ENCODE results near the gene NOS2. TPM values are rescaled to one million over a fixed set of nuclear protein-coding genes. Genes with fewer than 3 reads are reported as not detected.

Gene NOS2
- total RNA-seq, 4 donors from 2014 or later, result 6.7 to 16.5 (median 7.7) TPM

DNA sequence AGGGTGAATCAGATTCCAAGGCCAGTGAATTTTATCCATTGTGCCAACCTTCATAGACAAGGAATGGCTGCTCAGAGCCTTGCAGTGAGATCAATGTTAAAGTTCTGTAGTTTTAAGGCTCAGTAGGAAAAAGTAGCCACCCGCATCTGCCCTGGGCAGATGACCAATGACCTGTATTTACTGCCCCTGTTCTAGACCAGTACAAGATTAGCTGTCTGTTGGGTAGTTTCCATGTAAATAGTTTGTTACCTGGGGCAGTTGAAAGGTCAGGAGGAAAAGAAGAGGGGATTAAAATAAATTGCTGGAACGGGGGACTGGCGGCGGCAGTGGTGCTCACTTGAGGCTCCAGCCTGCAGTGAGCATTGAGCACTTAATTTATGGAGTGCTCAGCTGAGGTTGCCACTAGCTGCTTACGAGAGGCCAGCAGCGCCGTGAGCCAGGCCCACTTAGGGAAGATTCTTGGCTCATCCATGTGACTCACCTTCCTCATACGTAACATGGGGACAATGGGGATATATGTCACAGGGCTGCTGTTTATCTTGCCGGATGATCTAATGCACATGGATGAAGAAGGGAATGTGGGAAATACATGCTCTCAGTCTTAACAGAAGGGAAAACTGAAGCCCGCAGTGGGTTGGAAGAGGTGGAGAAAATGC, 10.7 kb upstream of the NOS2 start:
- Histone ChIP-seq H3K36me3 (no peaks in the 10 kb centered on the region), H3K27ac (peak overlapping the region in 3 of 4 donors; percentile 13 to 78 (median 63)), H3K27me3 (no peaks in the 10 kb centered on the region), H3K4me3 (no peak overlapping the region), H3K4me1 (peaks cover 5 to 43% (median 9%) of the 10 kb centered on the region in 4 donors), H3K9me3 (peaks cover 0 to 3% (median 0%) of the 10 kb centered on the region in 4 donors)
- no peak for TF ChIP-seq POLR2A (IDR thresholded peaks at IDR 0.05)
- TF ChIP-seq, protein P1, sequence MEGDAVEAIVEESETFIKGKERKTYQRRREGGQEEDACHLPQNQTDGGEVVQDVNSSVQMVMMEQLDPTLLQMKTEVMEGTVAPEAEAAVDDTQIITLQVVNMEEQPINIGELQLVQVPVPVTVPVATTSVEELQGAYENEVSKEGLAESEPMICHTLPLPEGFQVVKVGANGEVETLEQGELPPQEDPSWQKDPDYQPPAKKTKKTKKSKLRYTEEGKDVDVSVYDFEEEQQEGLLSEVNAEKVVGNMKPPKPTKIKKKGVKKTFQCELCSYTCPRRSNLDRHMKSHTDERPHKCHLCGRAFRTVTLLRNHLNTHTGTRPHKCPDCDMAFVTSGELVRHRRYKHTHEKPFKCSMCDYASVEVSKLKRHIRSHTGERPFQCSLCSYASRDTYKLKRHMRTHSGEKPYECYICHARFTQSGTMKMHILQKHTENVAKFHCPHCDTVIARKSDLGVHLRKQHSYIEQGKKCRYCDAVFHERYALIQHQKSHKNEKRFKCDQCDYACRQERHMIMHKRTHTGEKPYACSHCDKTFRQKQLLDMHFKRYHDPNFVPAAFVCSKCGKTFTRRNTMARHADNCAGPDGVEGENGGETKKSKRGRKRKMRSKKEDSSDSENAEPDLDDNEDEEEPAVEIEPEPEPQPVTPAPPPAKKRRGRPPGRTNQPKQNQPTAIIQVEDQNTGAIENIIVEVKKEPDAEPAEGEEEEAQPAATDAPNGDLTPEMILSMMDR (IDR thresholded peaks at IDR 0.05), result no peak
- DNase-seq, result peak in 1 of 3 donors; percentile 55

DNA sequence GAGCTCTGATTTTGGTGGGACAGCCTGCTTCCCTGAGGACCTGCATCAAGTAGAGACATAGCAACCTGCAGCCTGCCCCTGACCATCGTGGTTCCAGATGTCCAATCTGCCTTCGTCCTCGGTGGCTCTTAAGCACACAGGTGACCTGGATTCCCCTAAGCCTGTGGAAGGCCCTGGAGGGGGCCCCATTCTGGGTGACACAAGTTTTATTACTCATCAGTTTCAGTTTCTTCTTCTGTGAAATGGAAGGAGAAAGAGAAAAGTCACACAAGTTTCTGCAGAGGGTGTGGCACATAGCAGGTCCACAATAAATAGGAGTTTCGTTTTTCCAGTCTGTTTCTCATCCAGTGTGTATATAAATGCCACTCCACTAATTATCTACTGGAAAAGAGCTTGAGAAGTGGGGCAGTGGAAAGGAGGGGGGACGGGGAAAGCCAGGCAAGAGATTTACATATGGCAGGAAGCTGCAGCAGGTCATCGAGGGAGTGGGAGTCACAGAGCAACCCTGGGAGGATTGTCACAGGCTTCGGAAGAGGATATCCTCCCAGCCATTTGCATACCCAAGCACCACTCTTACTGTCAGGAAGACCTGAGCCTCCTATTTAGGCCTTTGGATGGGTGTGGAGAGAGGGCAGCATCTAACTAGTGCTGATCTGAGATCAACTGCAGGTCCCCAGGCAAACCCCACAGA, 10.0 kb upstream of the NOS2 start:
- Histone ChIP-seq H3K36me3 (no peaks in the 10 kb centered on the region), H3K4me3 (no peak overlapping the region), H3K4me1 (peaks cover 5 to 47% (median 11%) of the 10 kb centered on the region in 4 donors), H3K9me3 (peaks cover 0 to 3% (median 0%) of the 10 kb centered on the region in 4 donors), H3K27me3 (no peaks in the 10 kb centered on the region), H3K27ac (peak overlapping the region in 2 of 4 donors; percentile 13 to 78)
- TF ChIP-seq POLR2A (IDR thresholded peaks at IDR 0.05), result no peak
- TF ChIP-seq, protein P1 (IDR thresholded peaks at IDR 0.05), result no peak
- no peak for DNase-seq

DNA sequence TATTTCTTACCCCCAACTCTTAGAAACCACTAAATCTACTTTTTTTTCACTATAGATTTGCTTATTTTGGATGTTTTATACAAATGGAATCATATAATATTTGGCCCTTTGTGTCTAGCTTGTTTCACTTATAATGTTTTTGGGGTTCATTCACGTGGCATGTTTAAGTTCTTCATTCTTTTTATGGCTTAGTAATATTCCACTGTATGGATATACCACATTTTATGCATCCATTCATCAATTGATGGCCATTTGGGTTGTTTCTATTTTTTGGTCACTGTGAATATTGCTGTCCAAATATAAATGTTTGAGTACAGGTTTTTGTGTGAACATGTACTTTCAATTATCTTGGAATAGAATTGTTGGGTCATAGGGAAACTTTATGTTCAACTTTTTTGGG, 9.2 kb upstream of the NOS2 start:
- H3K36me3 ChIP-seq, result no peaks in the 10 kb centered on the region
- no peak for TF ChIP-seq POLR2A (IDR thresholded peaks at IDR 0.05)
- TF ChIP-seq, protein P1 (IDR thresholded peaks at IDR 0.05), result no peak
- no peak for DNase-seq
- no peak overlapping the region for H3K4me3 ChIP-seq
- H3K9me3 ChIP-seq, result peaks cover 0 to 3% (median 0%) of the 10 kb centered on the region in 4 donors
- H3K27ac ChIP-seq, result no peak overlapping the region
- no peaks in the 10 kb centered on the region for H3K27me3 ChIP-seq
- H3K4me1 ChIP-seq, result peaks cover 5 to 47% (median 12%) of the 10 kb centered on the region in 4 donors

DNA sequence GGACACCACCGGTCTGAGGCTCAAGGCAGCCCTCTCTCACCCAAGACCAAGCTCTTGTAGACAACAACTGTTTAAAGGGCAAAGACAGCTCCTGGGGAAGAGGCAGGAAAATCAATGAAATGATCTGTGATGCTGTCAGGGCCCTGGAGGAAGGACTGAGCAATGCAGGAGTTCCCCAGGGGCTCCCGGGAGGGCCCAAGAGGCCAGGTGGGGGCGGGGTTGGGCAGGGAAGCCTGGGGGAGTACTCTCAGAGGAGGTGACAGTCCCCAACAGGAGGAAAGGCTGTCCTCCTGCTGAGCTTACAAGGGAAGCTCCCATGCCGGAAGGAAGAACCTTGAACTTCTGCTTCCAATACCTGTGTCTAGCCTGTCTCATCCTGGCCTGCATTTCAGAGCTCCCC, 8.3 kb upstream of the NOS2 start:
- no peaks in the 10 kb centered on the region for H3K36me3 ChIP-seq
- TF ChIP-seq, protein P1 (IDR thresholded peaks at IDR 0.05), result no peak
- TF ChIP-seq POLR2A (IDR thresholded peaks at IDR 0.05), result no peak
- H3K27me3 ChIP-seq, result no peaks in the 10 kb centered on the region
- peaks cover 0 to 3% (median 0%) of the 10 kb centered on the region in 4 donors for H3K9me3 ChIP-seq
- no peak for DNase-seq
- peaks cover 5 to 47% (median 12%) of the 10 kb centered on the region in 4 donors for H3K4me1 ChIP-seq
- peak overlapping the region; percentile 41 to 66 (median 64) for H3K27ac ChIP-seq
- peak overlapping the region in 1 of 4 donors; percentile 12 for H3K4me3 ChIP-seq

DNA sequence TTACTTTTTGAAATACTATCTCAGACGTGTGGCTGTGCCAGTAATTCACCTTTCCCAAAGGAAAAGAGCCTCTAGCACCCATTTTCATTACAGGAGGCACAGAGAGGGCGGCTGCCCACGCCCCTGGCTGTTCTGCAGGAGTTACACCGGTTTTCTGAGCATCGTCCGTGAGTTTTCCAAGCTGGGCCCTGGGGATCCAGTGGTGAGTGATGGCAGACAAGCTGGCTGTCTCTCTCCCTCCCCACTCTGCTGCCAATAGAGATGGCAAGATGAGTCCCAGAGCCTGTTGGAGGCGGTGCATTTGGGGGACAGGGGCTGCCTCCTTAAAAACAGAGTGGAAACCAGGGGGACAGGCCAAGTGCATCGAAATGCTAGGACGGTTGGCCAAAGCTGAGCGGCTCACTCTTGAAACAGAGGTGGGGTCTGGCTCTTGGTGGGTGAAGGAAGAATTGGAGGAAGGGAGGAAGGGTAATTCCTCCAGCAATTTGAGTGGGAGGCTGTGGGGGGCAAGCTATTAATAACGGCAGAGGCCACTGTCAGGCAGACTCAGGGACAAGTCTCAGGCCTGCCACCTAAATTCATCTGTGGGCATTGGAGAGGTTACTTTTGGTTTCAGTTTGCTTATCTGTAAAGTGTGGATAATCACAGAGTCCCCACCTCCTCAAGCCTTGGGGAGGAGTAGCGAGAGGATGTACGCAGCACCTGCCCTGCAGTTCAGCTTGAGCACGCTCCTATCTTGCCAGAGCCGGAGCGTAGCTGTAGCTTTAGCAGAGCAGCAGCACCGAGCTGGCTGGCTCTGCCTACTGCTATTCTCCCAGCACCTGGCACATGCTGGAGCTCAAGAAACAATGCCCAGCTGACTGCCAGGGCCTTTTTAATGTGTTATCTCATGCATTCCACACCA, 7.5 kb upstream of the NOS2 start:
- peak overlapping the region in 1 of 4 donors; percentile 12 for H3K4me3 ChIP-seq
- DNase-seq, result peak in 2 of 3 donors; percentile 73 to 86
- H3K27ac ChIP-seq, result peak overlapping the region; percentile 41 to 66 (median 64)

More for the DNA sequence above, 7.5 kb upstream of the NOS2 start:
- H3K27me3 ChIP-seq, result no peaks in the 10 kb centered on the region
- no peaks in the 10 kb centered on the region for H3K36me3 ChIP-seq
- H3K4me1 ChIP-seq, result peaks cover 5 to 47% (median 12%) of the 10 kb centered on the region in 4 donors
- no peaks in the 10 kb centered on the region for H3K9me3 ChIP-seq
- peak in 1 of 2 donors; percentile 25 for TF ChIP-seq POLR2A (IDR thresholded peaks at IDR 0.05)
- TF ChIP-seq, protein P1 (IDR thresholded peaks at IDR 0.05), result no peak
